Smooth muscle cell (in vitro differentiated cells): Measurements from ENCODE around the gene NDUFC2. TPM values are rescaled to one million over a fixed set of nuclear protein-coding genes. Genes with fewer than 3 reads are reported as not detected.

Experiments used
- DNase-seq: peaks from one replicate; lab custom pipeline; 2025; ENCODE audit not compliant: unreplicated experiment; lab: John Stamatoyannopoulos, UW
- H2AFZ ChIP-seq: fragments of 200-600 bp; sonication (generic); 2 replicates; pipeline ENCODE4 v1.6.0; 2016; ENCODE audit warnings: antibody characterized with exemption, low read depth, mild to moderate bottlenecking
- H3F3A ChIP-seq: fragments of 200-600 bp; sonication (generic); 2 replicates; pipeline ENCODE4 v1.6.0; 2017; ENCODE audit warnings: antibody characterized with exemption, low read depth
- H3K27ac ChIP-seq: fragments of 200-600 bp; sonication (generic); 2 replicates; pipeline ENCODE4 v1.5.1; 2016; ENCODE audit warnings: low read depth, mild to moderate bottlenecking
- H3K27me3 ChIP-seq: fragments of 200-600 bp; sonication (generic); 2 replicates; pipeline ENCODE4 v1.6.1; 2016; ENCODE audit warnings: low read depth, mild to moderate bottlenecking
- H3K36me3 ChIP-seq: fragments of 200-600 bp; sonication (generic); 2 replicates; pipeline ENCODE4 v1.5.1; 2016; ENCODE audit warnings: low read depth
- H3K4me1 ChIP-seq: fragments of 200-600 bp; sonication (generic); 2 replicates; pipeline ENCODE4 v1.5.1; 2016; ENCODE audit warnings: low read depth
- H3K4me2 ChIP-seq: fragments of 200-600 bp; sonication (generic); 2 replicates; pipeline ENCODE4 v1.6.0; 2016; ENCODE audit warnings: mild to moderate bottlenecking
- H3K4me3 ChIP-seq: fragments of 200-600 bp; sonication (generic); 2 replicates; pipeline ENCODE4 v1.5.1; 2016; ENCODE audit warnings: mild to moderate bottlenecking
- H3K79me2 ChIP-seq: fragments of 200-600 bp; sonication (generic); 2 replicates; pipeline ENCODE4 v1.6.0; 2016; ENCODE audit warnings: low read depth, mild to moderate bottlenecking
- H3K9ac ChIP-seq: fragments of 200-600 bp; sonication (generic); 2 replicates; pipeline ENCODE4 v1.6.0; 2016; ENCODE audit warnings: low read depth
- H3K9me3 ChIP-seq: fragments of 200-600 bp; sonication (generic); replicated peaks from 2 replicates; pipeline ENCODE4 v1.5.1; 2016; ENCODE audit warnings: low read depth
- H4K20me1 ChIP-seq: fragments of 200-600 bp; sonication (generic); 2 replicates; pipeline ENCODE4 v1.6.0; 2016; ENCODE audit warnings: low read depth
- WGBS: methylation state at CpG from one replicate; pipeline ENCODE4 v1.1.7; 2016; ENCODE audit warnings: low lambda C conversion rate; 5-methylcytosine and 5-hydroxymethylcytosine counted together
- polyA plus RNA-seq: library from polyadenylated mRNA; unstranded; fragments of >200 nt; fragmentation: Nextera tagmentation; extraction: Ambion mirVana; gene quantifications from 2 replicates; pipeline ENCODE4 v1.2.1, GENCODE V29; 2016
- total RNA-seq: library from RNA; depleted of rRNA; stranded (reverse); fragments of >200 nt; gene quantifications from 2 replicates; pipeline ENCODE4 v1.2.3, GENCODE V29; 2014
- TF ChIP-seq, protein P1 (sequence below): fragments of 200-600 bp; sonication (generic); IDR thresholded peaks from 2 replicates; pipeline ENCODE4 v1.5.1; 2017; ENCODE audit warnings: borderline replicate concordance, mild to moderate bottlenecking, antibody characterized with exemption; ENCODE audit not compliant: insufficient read depth, poor library complexity, severe bottlenecking

Gene NDUFC2
- total and polyA plus RNA-seq, 2 experiments from 2014 or later: 164 to 472 TPM

DNA sequence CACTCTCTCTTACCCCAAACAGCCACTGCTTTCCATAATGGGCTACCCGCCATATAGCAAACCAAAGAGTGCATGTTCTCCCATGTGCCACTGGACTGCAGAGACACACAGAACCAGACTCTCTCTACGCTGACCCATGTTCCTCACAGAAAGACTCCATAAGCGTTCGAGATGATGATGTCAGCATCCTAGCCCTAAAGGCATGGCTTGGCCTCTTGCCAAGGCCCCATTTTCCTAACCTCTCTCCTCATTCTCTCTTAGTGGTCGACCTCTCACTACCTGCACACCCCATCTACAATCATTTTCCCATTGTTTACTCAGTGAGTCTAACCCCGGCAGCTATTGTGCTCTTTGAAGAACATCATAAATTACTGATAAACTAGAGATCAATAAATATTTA, 4.9 kb downstream of the NDUFC2 start:
- H3K9me3 ChIP-seq: no peaks in the 10 kb centered on the region
- H3F3A ChIP-seq: no peaks in the 10 kb centered on the region
- H3K27ac ChIP-seq: no peak overlapping the region
- no peak overlapping the region for H3K9ac ChIP-seq
- peaks cover 71% of the 10 kb centered on the region for H4K20me1 ChIP-seq
- TF ChIP-seq, protein P1, sequence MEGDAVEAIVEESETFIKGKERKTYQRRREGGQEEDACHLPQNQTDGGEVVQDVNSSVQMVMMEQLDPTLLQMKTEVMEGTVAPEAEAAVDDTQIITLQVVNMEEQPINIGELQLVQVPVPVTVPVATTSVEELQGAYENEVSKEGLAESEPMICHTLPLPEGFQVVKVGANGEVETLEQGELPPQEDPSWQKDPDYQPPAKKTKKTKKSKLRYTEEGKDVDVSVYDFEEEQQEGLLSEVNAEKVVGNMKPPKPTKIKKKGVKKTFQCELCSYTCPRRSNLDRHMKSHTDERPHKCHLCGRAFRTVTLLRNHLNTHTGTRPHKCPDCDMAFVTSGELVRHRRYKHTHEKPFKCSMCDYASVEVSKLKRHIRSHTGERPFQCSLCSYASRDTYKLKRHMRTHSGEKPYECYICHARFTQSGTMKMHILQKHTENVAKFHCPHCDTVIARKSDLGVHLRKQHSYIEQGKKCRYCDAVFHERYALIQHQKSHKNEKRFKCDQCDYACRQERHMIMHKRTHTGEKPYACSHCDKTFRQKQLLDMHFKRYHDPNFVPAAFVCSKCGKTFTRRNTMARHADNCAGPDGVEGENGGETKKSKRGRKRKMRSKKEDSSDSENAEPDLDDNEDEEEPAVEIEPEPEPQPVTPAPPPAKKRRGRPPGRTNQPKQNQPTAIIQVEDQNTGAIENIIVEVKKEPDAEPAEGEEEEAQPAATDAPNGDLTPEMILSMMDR: no peak
- H3K27me3 ChIP-seq: no peaks in the 10 kb centered on the region
- H3K79me2 ChIP-seq: peaks cover 74% of the 10 kb centered on the region
- no peak for DNase-seq
- no peak overlapping the region for H3K4me2 ChIP-seq
- H2AFZ ChIP-seq: no peak overlapping the region
- 81% methylated on average over 6 of the region's 6 CpGs for WGBS
- H3K4me1 ChIP-seq: peaks cover 10% of the 10 kb centered on the region
- H3K4me3 ChIP-seq: no peak overlapping the region
- peaks cover 9% of the 10 kb centered on the region for H3K36me3 ChIP-seq

DNA sequence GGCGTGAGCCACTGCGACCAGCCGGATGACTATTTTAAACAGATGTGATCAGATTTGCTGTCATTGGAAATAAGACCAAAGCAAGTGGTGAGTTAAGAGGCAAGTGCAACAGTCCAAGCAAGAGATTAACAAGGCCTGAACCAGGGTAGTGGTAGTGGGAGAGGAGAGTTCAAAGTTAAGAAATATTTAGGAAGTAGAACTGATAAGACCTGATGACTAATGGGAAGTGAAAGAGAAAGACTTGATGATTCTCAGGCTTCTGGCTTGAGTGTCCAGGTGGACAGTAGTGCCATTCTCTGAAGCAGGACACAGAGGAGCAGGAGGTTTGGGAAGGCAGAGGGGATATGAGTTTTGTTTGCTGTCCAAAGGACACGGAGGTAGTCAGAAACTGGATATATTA, 7.2 kb downstream of the NDUFC2 start:
- no peak overlapping the region for H3K4me3 ChIP-seq
- H4K20me1 ChIP-seq: peaks cover 66% of the 10 kb centered on the region
- H3K4me2 ChIP-seq: no peak overlapping the region
- DNase-seq: no peak
- TF ChIP-seq, protein P1: no peak
- no peak overlapping the region for H2AFZ ChIP-seq
- WGBS: 97% methylated on average over 4 of the region's 4 CpGs
- no peaks in the 10 kb centered on the region for H3F3A ChIP-seq
- H3K9me3 ChIP-seq: no peaks in the 10 kb centered on the region
- H3K27me3 ChIP-seq: no peaks in the 10 kb centered on the region
- no peaks in the 10 kb centered on the region for H3K4me1 ChIP-seq
- H3K27ac ChIP-seq: no peak overlapping the region
- H3K79me2 ChIP-seq: peaks cover 53% of the 10 kb centered on the region
- H3K36me3 ChIP-seq: peaks cover 9% of the 10 kb centered on the region
- H3K9ac ChIP-seq: no peak overlapping the region

DNA sequence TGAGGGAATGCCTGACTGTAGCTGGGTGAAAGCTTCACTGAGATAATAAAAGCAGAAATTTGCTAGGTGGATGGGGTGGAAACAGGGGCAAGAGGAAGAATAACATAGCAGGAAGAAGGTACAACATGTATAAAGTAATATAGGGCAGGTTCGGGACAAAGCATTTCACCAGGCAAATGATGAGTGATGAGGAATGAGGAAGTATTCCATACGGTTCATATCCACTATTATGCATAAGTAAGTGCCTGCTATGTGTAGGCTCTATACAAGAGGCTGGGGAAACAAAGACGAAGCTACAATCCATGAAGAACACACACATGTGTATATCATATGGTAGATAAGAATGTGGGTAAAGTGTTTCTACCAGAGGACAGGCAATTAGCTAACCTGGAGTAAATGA, 7.9 kb downstream of the NDUFC2 start:
- H3F3A ChIP-seq: no peaks in the 10 kb centered on the region
- H3K4me3 ChIP-seq: no peak overlapping the region
- no peaks in the 10 kb centered on the region for H3K9me3 ChIP-seq
- peaks cover 9% of the 10 kb centered on the region for H3K36me3 ChIP-seq
- no peaks in the 10 kb centered on the region for H3K27me3 ChIP-seq
- H3K9ac ChIP-seq: no peak overlapping the region
- H4K20me1 ChIP-seq: peaks cover 58% of the 10 kb centered on the region
- peaks cover 46% of the 10 kb centered on the region for H3K79me2 ChIP-seq
- 97% methylated on average over 3 of the region's 3 CpGs for WGBS
- H2AFZ ChIP-seq: no peak overlapping the region
- no peak overlapping the region for H3K27ac ChIP-seq
- TF ChIP-seq, protein P1: no peak
- DNase-seq: no peak
- H3K4me1 ChIP-seq: no peaks in the 10 kb centered on the region
- no peak overlapping the region for H3K4me2 ChIP-seq

DNA sequence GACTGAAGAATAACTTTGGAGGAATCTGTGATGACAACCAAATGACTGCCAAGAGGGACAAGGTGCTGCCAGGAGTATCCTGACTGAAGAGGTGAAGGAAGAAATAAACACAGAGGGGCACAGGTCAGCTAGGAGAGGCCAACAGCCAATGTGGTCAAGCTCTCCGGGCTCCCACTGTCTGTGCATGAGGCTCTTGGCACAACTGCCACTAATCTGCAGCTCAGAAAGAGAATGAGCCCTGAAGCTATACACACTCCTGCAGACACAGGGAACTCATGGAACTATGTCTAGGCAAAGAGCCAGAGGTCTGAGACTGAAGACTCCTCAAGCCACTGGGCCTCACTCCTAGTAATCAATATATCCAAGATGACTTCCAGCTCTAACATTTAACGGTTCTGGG, 9.0 kb downstream of the NDUFC2 start:
- no peak overlapping the region for H3K27ac ChIP-seq
- H4K20me1 ChIP-seq: peaks cover 50% of the 10 kb centered on the region
- no peak overlapping the region for H3K4me3 ChIP-seq
- WGBS: 98% methylated on average over 2 of the region's 2 CpGs
- no peaks in the 10 kb centered on the region for H3K4me1 ChIP-seq
- H3K36me3 ChIP-seq: peaks cover 9% of the 10 kb centered on the region
- no peak overlapping the region for H3K4me2 ChIP-seq
- H2AFZ ChIP-seq: no peak overlapping the region
- no peak overlapping the region for H3K9ac ChIP-seq
- H3K79me2 ChIP-seq: peaks cover 36% of the 10 kb centered on the region
- no peaks in the 10 kb centered on the region for H3K9me3 ChIP-seq
- no peaks in the 10 kb centered on the region for H3K27me3 ChIP-seq
- no peak for DNase-seq
- TF ChIP-seq, protein P1: no peak
- no peaks in the 10 kb centered on the region for H3F3A ChIP-seq
